PFSK-1 (cell line): ENCODE data around the gene MFSD11.

Experiments
- FOXP2 ChIP-seq: optimal IDR thresholded peaks from 2 replicates; pipeline ENCODE3; 2011; ENCODE audit warnings: borderline replicate concordance, control low read depth, inconsistent platforms; ENCODE audit not compliant: insufficient read depth; ENCODE audit errors: extremely low read length, extremely low read depth
- POLR2AphosphoS5 ChIP-seq: IDR thresholded peaks from 2 replicates; pipeline ENCODE4 v1.6.1; 2012; ENCODE audit warnings: low read depth, mild to moderate bottlenecking, control low read depth, low read length, moderate library complexity
- SIN3A ChIP-seq: IDR thresholded peaks from 2 replicates; pipeline ENCODE4 v1.6.1; 2012; ENCODE audit warnings: mild to moderate bottlenecking, low read length, moderate library complexity, borderline replicate concordance; ENCODE audit not compliant: insufficient read depth
- TAF1 ChIP-seq: IDR thresholded peaks from 2 replicates; pipeline ENCODE4 v1.6.1; 2012; ENCODE audit warnings: low read length, control low read depth, borderline replicate concordance; ENCODE audit not compliant: insufficient read depth
- TF ChIP-seq, protein P1 (sequence below), 2 experiments: IDR thresholded peaks; 2 replicates each; pipeline versions ENCODE4 v1.6.1 to v1.8.0; 2011 to 2012; ENCODE audit warnings: low read depth in 2 of 2, low read length in 2 of 2, control low read depth in 1 of 2, inconsistent platforms in 1 of 2, mild to moderate bottlenecking in 1 of 2, moderate library complexity in 1 of 2; ENCODE audit not compliant: insufficient read depth in 1 of 2

Gene MFSD11

DNA sequence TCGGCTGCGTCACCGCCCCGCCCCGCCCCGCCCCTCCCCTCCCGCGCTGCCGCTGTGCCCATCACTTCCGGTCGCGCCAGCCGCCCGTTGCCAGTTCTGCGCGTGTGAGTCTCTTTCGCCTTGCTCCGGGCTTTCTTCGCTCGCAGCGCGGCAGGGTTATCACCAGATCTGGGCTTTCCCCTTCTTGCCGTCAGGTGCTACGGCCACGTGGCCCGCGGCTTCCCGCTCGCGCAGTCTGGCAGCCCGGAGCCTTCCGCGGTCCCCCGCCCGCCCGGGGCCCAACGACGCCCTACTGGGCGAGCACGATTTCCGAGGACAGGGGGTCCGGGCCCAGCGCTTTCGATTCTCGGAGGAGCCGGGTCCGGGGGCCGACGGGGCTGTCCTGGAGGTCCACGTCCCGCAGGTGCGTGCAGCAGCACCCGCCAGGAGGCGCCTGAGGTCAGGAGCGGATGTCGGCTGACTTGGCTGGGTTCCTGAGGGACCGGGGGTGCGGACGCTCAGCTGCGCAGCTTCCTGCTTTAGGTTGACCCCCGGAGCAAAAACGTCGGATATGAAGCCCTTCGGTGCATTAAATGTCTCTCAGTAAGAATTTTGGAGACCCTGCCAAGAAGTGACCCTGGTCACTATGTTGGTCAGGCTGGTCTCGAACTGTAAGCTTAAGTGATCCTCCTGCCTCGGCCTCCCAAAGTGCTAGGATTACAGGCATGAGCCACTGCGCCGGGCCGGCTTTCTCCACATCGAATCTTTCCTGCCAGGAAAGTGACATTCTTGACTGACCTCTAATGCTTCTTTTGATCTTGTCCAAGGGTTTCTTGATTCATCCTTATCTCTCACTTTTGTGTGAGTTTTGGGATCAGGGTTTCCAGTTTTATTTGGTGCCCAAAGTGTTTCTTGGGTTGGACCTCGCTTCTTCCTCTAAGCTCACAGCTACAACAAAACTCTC lies 10.9 kb upstream of the MFSD11 start, which contains the start of gene METTL23:
TSS of gene METTL23 (plus strand) at position 64 of the 943 bp plus-strand sequence. CDS start 2,872 bp downstream, outside the sequence.
- TF ChIP-seq POLR2AphosphoS5 (peak; percentile 82), FOXP2 (peak; percentile 61), TAF1 (peak; percentile 79), SIN3A (peak; percentile 64; the same call in 1 of the 2 replicates)
- TF ChIP-seq, protein P1, sequence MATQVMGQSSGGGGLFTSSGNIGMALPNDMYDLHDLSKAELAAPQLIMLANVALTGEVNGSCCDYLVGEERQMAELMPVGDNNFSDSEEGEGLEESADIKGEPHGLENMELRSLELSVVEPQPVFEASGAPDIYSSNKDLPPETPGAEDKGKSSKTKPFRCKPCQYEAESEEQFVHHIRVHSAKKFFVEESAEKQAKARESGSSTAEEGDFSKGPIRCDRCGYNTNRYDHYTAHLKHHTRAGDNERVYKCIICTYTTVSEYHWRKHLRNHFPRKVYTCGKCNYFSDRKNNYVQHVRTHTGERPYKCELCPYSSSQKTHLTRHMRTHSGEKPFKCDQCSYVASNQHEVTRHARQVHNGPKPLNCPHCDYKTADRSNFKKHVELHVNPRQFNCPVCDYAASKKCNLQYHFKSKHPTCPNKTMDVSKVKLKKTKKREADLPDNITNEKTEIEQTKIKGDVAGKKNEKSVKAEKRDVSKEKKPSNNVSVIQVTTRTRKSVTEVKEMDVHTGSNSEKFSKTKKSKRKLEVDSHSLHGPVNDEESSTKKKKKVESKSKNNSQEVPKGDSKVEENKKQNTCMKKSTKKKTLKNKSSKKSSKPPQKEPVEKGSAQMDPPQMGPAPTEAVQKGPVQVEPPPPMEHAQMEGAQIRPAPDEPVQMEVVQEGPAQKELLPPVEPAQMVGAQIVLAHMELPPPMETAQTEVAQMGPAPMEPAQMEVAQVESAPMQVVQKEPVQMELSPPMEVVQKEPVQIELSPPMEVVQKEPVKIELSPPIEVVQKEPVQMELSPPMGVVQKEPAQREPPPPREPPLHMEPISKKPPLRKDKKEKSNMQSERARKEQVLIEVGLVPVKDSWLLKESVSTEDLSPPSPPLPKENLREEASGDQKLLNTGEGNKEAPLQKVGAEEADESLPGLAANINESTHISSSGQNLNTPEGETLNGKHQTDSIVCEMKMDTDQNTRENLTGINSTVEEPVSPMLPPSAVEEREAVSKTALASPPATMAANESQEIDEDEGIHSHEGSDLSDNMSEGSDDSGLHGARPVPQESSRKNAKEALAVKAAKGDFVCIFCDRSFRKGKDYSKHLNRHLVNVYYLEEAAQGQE (IDR thresholded peaks at IDR 0.05; ENCODE audit: insufficient read depth in 1 of 2, low read depth in 2 of 2, low read length in 2 of 2): 0 out of 4 replicates have a peak, but pooled peaks of 1 of the 2 experiments have one; percentile 30

DNA sequence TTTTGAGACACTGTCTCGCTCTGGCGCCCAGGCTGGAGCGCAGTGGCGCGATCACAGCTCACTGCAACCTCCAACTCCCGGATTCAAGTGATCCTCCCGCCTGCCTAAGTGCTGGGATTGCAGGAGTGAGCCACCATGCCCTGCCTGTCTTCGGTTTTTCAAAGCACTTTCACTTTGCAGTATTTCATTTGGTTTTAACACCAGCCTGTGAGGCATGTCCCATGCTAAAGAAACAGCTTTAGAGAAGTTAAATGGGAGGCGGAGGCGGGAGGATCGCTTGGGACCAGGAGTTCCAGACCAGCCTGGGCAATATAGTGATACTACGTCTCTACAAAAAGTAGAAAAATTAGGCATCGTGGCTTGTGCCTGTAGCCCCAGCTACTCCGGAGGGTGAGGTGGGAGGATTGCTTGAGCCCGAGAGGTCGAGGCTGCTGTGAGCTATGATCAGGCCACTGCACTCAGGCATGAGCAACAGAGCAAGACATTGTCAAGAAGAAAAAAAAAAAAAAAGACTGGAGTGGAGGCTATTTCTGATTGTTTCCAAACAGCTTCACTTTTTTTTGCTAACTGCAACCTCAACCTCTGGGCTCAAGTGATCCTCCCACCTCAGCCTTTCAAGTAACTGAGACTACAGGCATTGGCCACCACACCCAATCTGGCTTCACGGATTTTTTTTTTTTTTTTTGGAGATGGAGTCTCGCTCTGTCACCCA lies 10.0 kb upstream of the MFSD11 start:
- TF ChIP-seq POLR2AphosphoS5: no peak
- TF ChIP-seq TAF1: peak; percentile 11; the same call in 1 of the 2 replicates
- no peak for TF ChIP-seq SIN3A
- TF ChIP-seq, protein P1 (IDR thresholded peaks at IDR 0.05; ENCODE audit: insufficient read depth in 1 of 2, low read depth in 2 of 2, low read length in 2 of 2): no peak

DNA sequence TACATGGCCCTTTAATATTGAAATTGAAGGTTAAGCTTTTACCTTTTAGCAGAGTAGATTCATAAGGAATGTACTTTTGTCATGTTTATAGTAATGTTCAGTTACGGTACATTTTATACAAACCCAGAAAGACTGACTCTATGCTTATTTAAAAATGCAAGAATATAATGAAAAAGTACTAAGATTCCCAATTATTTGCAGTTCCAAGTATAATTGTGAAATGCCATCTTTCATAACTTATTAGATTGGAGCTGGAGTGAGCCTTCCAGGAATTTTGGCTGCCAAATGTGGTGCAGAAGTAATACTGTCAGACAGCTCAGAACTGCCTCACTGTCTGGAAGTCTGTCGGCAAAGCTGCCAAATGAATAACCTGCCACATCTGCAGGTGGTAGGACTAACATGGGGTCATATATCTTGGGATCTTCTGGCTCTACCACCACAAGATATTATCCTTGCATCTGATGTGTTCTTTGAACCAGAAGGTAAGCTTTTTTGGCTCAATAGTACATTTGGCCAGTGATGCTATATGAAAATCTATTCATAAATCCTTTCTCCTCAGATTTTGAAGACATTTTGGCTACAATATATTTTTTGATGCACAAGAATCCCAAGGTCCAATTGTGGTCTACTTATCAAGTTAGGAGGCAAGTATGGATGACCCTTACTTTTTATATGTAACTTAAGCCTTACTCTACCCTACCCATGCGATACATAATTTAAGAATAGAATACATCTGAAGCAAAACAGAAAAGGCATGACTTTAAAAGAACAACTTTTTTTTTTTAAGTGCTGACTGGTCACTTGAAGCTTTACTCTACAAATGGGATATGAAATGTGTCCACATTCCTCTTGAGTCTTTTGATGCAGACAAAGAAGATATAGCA lies 4.9 kb upstream of the MFSD11 start:
- TF ChIP-seq POLR2AphosphoS5 (peak; percentile 61), FOXP2 (no peak), TAF1 (no peak), SIN3A (0 out of 2 replicates have a peak, but pooled peaks have one; percentile 11)
- TF ChIP-seq, protein P1 (IDR thresholded peaks at IDR 0.05; ENCODE audit: insufficient read depth in 1 of 2, low read depth in 2 of 2, low read length in 2 of 2): no peak

DNA sequence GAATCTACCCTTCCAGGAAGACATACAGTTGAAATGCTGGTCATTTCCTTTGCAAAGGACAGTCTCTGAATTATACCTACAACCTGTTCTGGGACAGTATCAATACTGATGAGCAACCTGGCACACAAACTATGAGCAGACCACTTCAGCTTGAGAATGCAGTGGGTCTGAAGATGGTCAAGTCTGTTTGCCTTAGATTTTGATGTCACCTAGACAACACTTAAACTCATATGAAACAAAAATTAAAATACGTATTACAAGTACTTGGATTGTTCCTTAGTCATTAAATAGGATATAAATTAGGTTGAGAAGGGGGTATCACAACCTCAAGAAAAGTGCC lies 4.3 kb upstream of the MFSD11 start:
- TF ChIP-seq, protein P1 (IDR thresholded peaks at IDR 0.05; ENCODE audit: insufficient read depth in 1 of 2, low read depth in 2 of 2, low read length in 2 of 2): no peak
- no peak for TF ChIP-seq SIN3A
- no peak for TF ChIP-seq FOXP2
- no peak for TF ChIP-seq POLR2AphosphoS5
- TF ChIP-seq TAF1: no peak
